SK-N-SH (cell line): ENCODE data around the gene FXYD7. TPM values are rescaled to one million over a fixed set of nuclear protein-coding genes. Genes with fewer than 3 reads are reported as not detected.

Source experiments
- CTCF ChIA-PET: fragments of 300-600, 350-600 bp; formaldehyde crosslinking; extraction: SDS; loops from one replicate; lab custom pipeline; 2021; lab: Yijun Ruan, JAX
- POLR2A ChIA-PET: fragments of 350-600 bp; sonication (Branson Sonifier 250); formaldehyde crosslinking; extraction: SDS; loops from one replicate; lab custom pipeline; 2020; ENCODE audit warnings: antibody characterized with exemption, inconsistent platforms; lab: Yijun Ruan, JAX
- DNase-seq: peaks from one replicate; pipeline ENCODE4 v3.0.0; 2012
- H2AFZ ChIP-seq: fragments of 200-600 bp; sonication (generic); 2 replicates; pipeline ENCODE4 v1.8.1; 2016; ENCODE audit warnings: antibody characterized with exemption, mild to moderate bottlenecking, low read depth
- H3F3A ChIP-seq: fragments of 200-600 bp; sonication (generic); replicated peaks from 2 replicates; pipeline ENCODE3; 2016; ENCODE audit warnings: antibody characterized with exemption, mild to moderate bottlenecking; ENCODE audit not compliant: insufficient read depth
- H3K27ac ChIP-seq, 2 experiments: fragments of 200-500 bp in 1 of 2; fragments of 200-600 bp in 1 of 2; sonication (Bioruptor generic) in 1 of 2; sonication (generic), shearing (Covaris generic) in 1 of 2; 2 replicates each; pipeline versions ENCODE4 v1.5.1 to v1.6.1; 2014 to 2016; ENCODE audit warnings: low read depth in 2 of 2, inconsistent platforms in 1 of 2, low read length in 1 of 2, mild to moderate bottlenecking in 1 of 2, mixed read lengths in 1 of 2
- H3K27me3 ChIP-seq: fragments of 200-600 bp; sonication (generic), shearing (Covaris generic); 2 replicates; pipeline ENCODE4 v1.6.1; 2016; ENCODE audit warnings: mixed run types; ENCODE audit not compliant: insufficient read depth
- H3K36me3 ChIP-seq, 2 experiments: fragments of 200-500 bp in 1 of 2; fragments of 200-600 bp in 1 of 2; sonication (Bioruptor generic) in 1 of 2; sonication (generic) in 1 of 2; replicated peaks in 1 of 2; 2 replicates each; pipeline versions ENCODE3 to v1.5.1; 2014 to 2016; ENCODE audit warnings: low read length in 1 of 2, mild to moderate bottlenecking in 1 of 2; ENCODE audit not compliant: insufficient read depth in 2 of 2, control insufficient read depth in 1 of 2
- H3K4me1 ChIP-seq, 2 experiments: fragments of 200-500 bp in 1 of 2; fragments of 200-600 bp in 1 of 2; sonication (Bioruptor generic) in 1 of 2; sonication (generic), shearing (Covaris generic) in 1 of 2; 2 replicates each; pipeline versions ENCODE4 v1.5.1 to v1.6.1; 2014 to 2016; ENCODE audit warnings: low read depth in 1 of 2, low read length in 1 of 2, mixed run types in 1 of 2; ENCODE audit not compliant: insufficient read depth in 2 of 2, control insufficient read depth in 1 of 2
- H3K4me2 ChIP-seq: fragments of 200-600 bp; sonication (generic), shearing (Covaris generic); 2 replicates; pipeline ENCODE4 v1.6.1; 2017; ENCODE audit warnings: mixed run types
- H3K4me3 ChIP-seq, 2 experiments: fragments of 200-500 bp in 1 of 2; fragments of 200-600 bp in 1 of 2; sonication (Bioruptor generic) in 1 of 2; sonication (generic), shearing (Covaris generic) in 1 of 2; 2 replicates each; pipeline versions ENCODE4 v1.5.1 to v1.8.1; 2014 to 2016; ENCODE audit warnings: low read depth in 2 of 2, inconsistent platforms in 1 of 2, low read length in 1 of 2, mild to moderate bottlenecking in 1 of 2, mixed read lengths in 1 of 2, moderate library complexity in 1 of 2
- H3K79me2 ChIP-seq: fragments of 200-600 bp; sonication (generic); 2 replicates; pipeline ENCODE4 v1.8.1; 2017; ENCODE audit warnings: mild to moderate bottlenecking; ENCODE audit not compliant: insufficient read depth
- H3K9ac ChIP-seq: fragments of 200-600 bp; sonication (generic); 2 replicates; pipeline ENCODE4 v1.6.1; 2017; ENCODE audit warnings: mixed run types
- H3K9me2 ChIP-seq: fragments of 200-600 bp; sonication (generic); 2 replicates; pipeline ENCODE4 v1.6.1; 2017; ENCODE audit warnings: mixed run types
- H3K9me3 ChIP-seq: fragments of 200-600 bp; sonication (generic); 2 replicates; pipeline ENCODE4 v1.6.1; 2017; ENCODE audit warnings: mixed run types, mild to moderate bottlenecking, moderate library complexity
- H4K20me1 ChIP-seq: fragments of 200-600 bp; sonication (generic); 2 replicates; pipeline ENCODE4 v1.6.1; 2017; ENCODE audit warnings: mild to moderate bottlenecking, mixed run types; ENCODE audit not compliant: insufficient read depth
- CHD2 ChIP-seq: fragments of 150-350 bp; IDR thresholded peaks from 2 replicates; pipeline ENCODE4 v1.6.1; 2018; ENCODE audit warnings: low read length; ENCODE audit not compliant: partially characterized antibody
- CTCF ChIP-seq: fragments of 200-600 bp; sonication (generic); IDR thresholded peaks from 2 replicates; pipeline ENCODE4 v1.6.1; 2017; ENCODE audit warnings: antibody characterized with exemption, mild to moderate bottlenecking, moderate library complexity
- ELF1 ChIP-seq: IDR thresholded peaks from 2 replicates; pipeline ENCODE4 v1.4.0; 2012
- EP300 ChIP-seq, 2 experiments: IDR thresholded peaks; 2 replicates each; pipeline versions ENCODE4 v1.4.0 to v1.6.1; 2012; ENCODE audit warnings: borderline replicate concordance in 1 of 2, low read depth in 1 of 2, low read length in 1 of 2
- FOSL2 ChIP-seq: IDR thresholded peaks from 2 replicates; pipeline ENCODE4 v1.4.0; 2012; ENCODE audit warnings: low read depth, mild to moderate bottlenecking, moderate library complexity, borderline replicate concordance
- JUND ChIP-seq: IDR thresholded peaks from 2 replicates; pipeline ENCODE4 v1.4.0; 2012
- MEF2A ChIP-seq: IDR thresholded peaks from 2 replicates; pipeline ENCODE4 v1.4.0; 2012; ENCODE audit warnings: low read depth, borderline replicate concordance
- MXI1 ChIP-seq: IDR thresholded peaks from 2 replicates; pipeline ENCODE4 v1.6.1; 2012; ENCODE audit warnings: mild to moderate bottlenecking, low read depth, low read length, improper control_type of control experiment
- NRF1 ChIP-seq: IDR thresholded peaks from 2 replicates; pipeline ENCODE4 v1.6.1; 2012; ENCODE audit warnings: low read depth, mild to moderate bottlenecking, low read length
- POLR2AphosphoS5 ChIP-seq: IDR thresholded peaks from 2 replicates; pipeline ENCODE4 v1.6.1; 2012; ENCODE audit warnings: low read depth, low read length
- RAD21 ChIP-seq: IDR thresholded peaks from 2 replicates; pipeline ENCODE4 v1.6.1; 2012; ENCODE audit warnings: mild to moderate bottlenecking, low read length
- REST ChIP-seq: IDR thresholded peaks from 2 replicates; pipeline ENCODE4 v1.6.1; 2012; ENCODE audit warnings: mild to moderate bottlenecking, low read depth, low read length, moderate library complexity
- SIN3A ChIP-seq: IDR thresholded peaks from 2 replicates; pipeline ENCODE4 v1.6.1; 2012; ENCODE audit warnings: low read depth, mild to moderate bottlenecking, low read length, moderate library complexity, borderline replicate concordance
- WGBS: methylation state at CpG from one replicate; pipeline ENCODE4 v1.1.6; 2017; ENCODE audit warnings: low lambda C conversion rate; 5-methylcytosine and 5-hydroxymethylcytosine counted together
- polyA plus RNA-seq, 3 experiments: library from polyadenylated mRNA; depleted of rRNA; stranded (reverse); fragments of >200 nt; gene quantifications; 2 replicates each; pipeline ENCODE4 v1.2.3, GENCODE V29; 2012

Gene FXYD7
- polyA plus RNA-seq, 1 of the 3 experiments (the other 2 are of a cell fraction): 0.44 TPM

GRCh38 chr19:35105047-35105410 is 38.0 kb upstream of the FXYD7 start:
- H3K79me2 ChIP-seq: no peaks in the 10 kb centered on the region
- H3K4me3 ChIP-seq: no peak overlapping the region
- ChIA-PET POLR2A (no interaction called here), CTCF (interaction anchor here (1.6 kb wide), 1 partner anchor 10 kb away, joined by 6 read pairs; no protein-coding TSS in a partner anchor)
- no peaks in the 10 kb centered on the region for H3K4me1 ChIP-seq
- 83% methylated on average over 6 of the region's 6 CpGs for WGBS
- no peaks in the 10 kb centered on the region for H3K27me3 ChIP-seq
- H3K9ac ChIP-seq: no peak overlapping the region
- H3K4me2 ChIP-seq: no peak overlapping the region
- no peaks in the 10 kb centered on the region for H4K20me1 ChIP-seq
- no peaks in the 10 kb centered on the region for H3K9me2 ChIP-seq
- no peak for DNase-seq
- H3F3A ChIP-seq: peaks cover 4% of the 10 kb centered on the region
- no peaks in the 10 kb centered on the region for H3K9me3 ChIP-seq
- no peak overlapping the region for H3K27ac ChIP-seq
- TF ChIP-seq RAD21: no peak
- TF ChIP-seq NRF1: no peak
- TF ChIP-seq ELF1: no peak
- TF ChIP-seq CHD2: no peak
- TF ChIP-seq REST: no peak
- no peak for TF ChIP-seq MEF2A
- TF ChIP-seq FOSL2: no peak
- no peak for TF ChIP-seq POLR2AphosphoS5
- TF ChIP-seq MXI1: no peak
- TF ChIP-seq EP300 (IDR thresholded peaks at IDR 0.05; ENCODE audit: borderline replicate concordance in 1 of 2, low read depth in 1 of 2, low read length in 1 of 2): no peak
- TF ChIP-seq CTCF: no peak
- TF ChIP-seq JUND: no peak
- no peak for TF ChIP-seq SIN3A
- H3K36me3 ChIP-seq: no peaks in the 10 kb centered on the region
- H2AFZ ChIP-seq: no peak overlapping the region
